GM12878 (cell line): ENCODE data around the gene NDRG4. TPM values are rescaled to one million over a fixed set of nuclear protein-coding genes. Genes with fewer than 3 reads are reported as not detected.

Experiments used
- ATAC-seq: fragments of 200-7000 bp; cut with Tn5 transposase; 3 replicates; pipeline ENCODE4 v1.9.1; 2020; ENCODE audit warnings: mild to moderate bottlenecking, moderate library complexity
- BruUV-seq: library from RNA; stranded (reverse); fragments of 400-500 nt; replicated peaks from 2 replicates; lab custom pipeline; 2021; lab: Mats Ljungman, UMichigan
- CTCF ChIA-PET: fragments of 300-600 bp; sonication (Branson Sonifier 250); formaldehyde crosslinking; extraction: SDS; loops from one replicate; lab custom pipeline; 2021; ENCODE audit warnings: inconsistent platforms; lab: Yijun Ruan, JAX
- POLR2A ChIA-PET: fragments of 350-600 bp; formaldehyde crosslinking; extraction: SDS; loops from one replicate; lab custom pipeline; 2021; ENCODE audit warnings: inconsistent platforms; lab: Charles Lee
- RAD21 ChIA-PET: fragments of 300-600 bp; sonication (Branson Sonifier 250); formaldehyde crosslinking; loops from one replicate; lab custom pipeline; 2023; ENCODE audit warnings: antibody characterized with exemption; ENCODE audit not compliant: unreplicated experiment; lab: Charles Lee
- SMC1A ChIA-PET: fragments of 300-600 bp; sonication (Branson Sonifier 250); formaldehyde crosslinking; loops from one replicate; lab custom pipeline; 2023; ENCODE audit not compliant: unreplicated experiment, uncharacterized antibody; lab: Charles Lee
- DNase-seq: peaks from one replicate; pipeline ENCODE4 v3.0.0-alpha.2; 2011; ENCODE audit warnings: low read depth, low spot score
- FAIRE-seq: peaks from 3 replicates; lab custom pipeline; 2011; peaks lifted over from hg19 to GRCh38; lab: Jason Lieb, UNC
- H2AFZ ChIP-seq: 2 replicates; pipeline ENCODE4 v1.6.0; 2011; ENCODE audit warnings: low read depth, low read length, control low read depth; ENCODE audit not compliant: control insufficient read depth
- H3K27ac ChIP-seq: 2 replicates; pipeline ENCODE4 v1.5.1; 2011; ENCODE audit warnings: control low read depth; ENCODE audit not compliant: control insufficient read depth, insufficient read depth
- H3K27me3 ChIP-seq, 2 experiments: replicated peaks in 1 of 2; 2 replicates each; pipeline versions ENCODE4 v1.6.0 to v1.6.1; 2011; ENCODE audit warnings: low read length in 1 of 2; ENCODE audit not compliant: control insufficient read depth in 2 of 2, insufficient read depth in 2 of 2
- H3K36me3 ChIP-seq, 2 experiments: 2 replicates each; pipeline ENCODE4 v1.5.1; 2011; ENCODE audit warnings: low read length in 1 of 2; ENCODE audit not compliant: control insufficient read depth in 2 of 2, insufficient read depth in 2 of 2
- H3K4me1 ChIP-seq: 2 replicates; pipeline ENCODE4 v1.6.1; 2011; ENCODE audit warnings: mild to moderate bottlenecking, low read length, moderate library complexity, mixed read lengths; ENCODE audit not compliant: control insufficient read depth, insufficient read depth
- H3K4me2 ChIP-seq: 2 replicates; pipeline ENCODE4 v1.6.0; 2011; ENCODE audit warnings: control low read depth; ENCODE audit not compliant: control insufficient read depth, insufficient read depth
- H3K4me3 ChIP-seq: fragments of 200-600 bp; sonication (generic); 2 replicates; pipeline ENCODE4 v1.5.1; 2016
- H3K79me2 ChIP-seq: 2 replicates; pipeline ENCODE4 v1.6.0; 2011; ENCODE audit warnings: low read length; ENCODE audit not compliant: control insufficient read depth, insufficient read depth
- H3K9ac ChIP-seq: 2 replicates; pipeline ENCODE4 v1.8.0; 2011; ENCODE audit warnings: low read length, control low read depth, mixed read lengths; ENCODE audit not compliant: control insufficient read depth, insufficient read depth
- H3K9me3 ChIP-seq: replicated peaks from 3 replicates; pipeline ENCODE4 v1.5.1; 2011; ENCODE audit warnings: mild to moderate bottlenecking, low read length; ENCODE audit not compliant: control insufficient read depth, insufficient read depth
- H4K20me1 ChIP-seq: 2 replicates; pipeline ENCODE4 v1.6.0; 2011; ENCODE audit not compliant: control insufficient read depth, insufficient read depth
- BHLHE40 ChIP-seq, 2 experiments: fragments of 450-650 bp in 1 of 2; IDR thresholded peaks; 2 replicates each; pipeline ENCODE4 v1.6.1; 2011 to 2017; ENCODE audit warnings: low read depth in 2 of 2, borderline replicate concordance in 1 of 2, improper control_type of control experiment in 1 of 2, low read length in 1 of 2, mild to moderate bottlenecking in 1 of 2
- CBX5 ChIP-seq: sonication (generic); IDR thresholded peaks from 2 replicates; pipeline ENCODE4 v1.6.1; 2016; ENCODE audit warnings: low read depth, moderate library complexity, mild to moderate bottlenecking, inconsistent platforms
- CREB1 ChIP-seq: IDR thresholded peaks from 2 replicates; pipeline ENCODE4 v1.6.1; 2012; ENCODE audit warnings: low read depth, mild to moderate bottlenecking, inconsistent platforms
- DPF2 ChIP-seq: fragments of 450-650 bp; IDR thresholded peaks from 2 replicates; pipeline ENCODE4 v1.6.1; 2017; ENCODE audit warnings: mild to moderate bottlenecking
- ESRRA ChIP-seq: IDR thresholded peaks from 2 replicates; pipeline ENCODE4 v1.6.1; 2012; ENCODE audit warnings: mild to moderate bottlenecking, low read length, improper control_type of control experiment
- HDAC6 ChIP-seq: fragments of 200-600 bp; sonication (generic); IDR thresholded peaks from one replicate; pipeline ENCODE4 v1.8.0; 2017; ENCODE audit warnings: antibody characterized with exemption; ENCODE audit not compliant: unreplicated experiment
- NBN ChIP-seq: fragments of 450-650 bp; IDR thresholded peaks from 2 replicates; pipeline ENCODE4 v1.6.1; 2016
- NFXL1 ChIP-seq: fragments of 450-650 bp; IDR thresholded peaks from 2 replicates; pipeline ENCODE4 v1.6.1; 2017; ENCODE audit warnings: antibody characterized with exemption, mild to moderate bottlenecking, borderline replicate concordance
- RAD21 ChIP-seq: IDR thresholded peaks from 2 replicates; pipeline ENCODE4 v1.6.1; 2011; ENCODE audit warnings: mild to moderate bottlenecking, low read depth, low read length, moderate library complexity; ENCODE audit not compliant: insufficient read depth
- RCOR1 ChIP-seq: conservative IDR thresholded peaks from 2 replicates; pipeline ENCODE4 v1.6.1; 2012; ENCODE audit warnings: low read depth, low read length, improper control_type of control experiment
- RELB ChIP-seq: fragments of 450-650 bp; IDR thresholded peaks from 2 replicates; pipeline ENCODE4 v1.6.1; 2017; ENCODE audit warnings: low read depth, mild to moderate bottlenecking, moderate library complexity
- SIN3A ChIP-seq: IDR thresholded peaks from 2 replicates; pipeline ENCODE4 v1.6.1; 2012; ENCODE audit warnings: low read depth, low read length, improper control_type of control experiment
- SP1 ChIP-seq: IDR thresholded peaks from one replicate; pipeline ENCODE4 v1.6.1; 2011; ENCODE audit warnings: low read depth, low read length
- SPI1 ChIP-seq: IDR thresholded peaks from 2 replicates; pipeline ENCODE4 v1.6.1; 2011; ENCODE audit warnings: low read depth, mild to moderate bottlenecking, low read length, moderate library complexity, borderline replicate concordance; ENCODE audit not compliant: insufficient read depth
- TCF3 ChIP-seq: IDR thresholded peaks from 2 replicates; pipeline ENCODE4 v1.6.1; 2012; ENCODE audit warnings: low read depth, mild to moderate bottlenecking, low read length, borderline replicate concordance; ENCODE audit not compliant: insufficient read depth
- ZBED1 ChIP-seq: IDR thresholded peaks from 2 replicates; pipeline ENCODE4 v1.6.1; 2016; ENCODE audit warnings: borderline replicate concordance
- ZNF24 ChIP-seq: fragments of 450-650 bp; IDR thresholded peaks from 2 replicates; pipeline ENCODE4 v1.6.1; 2017; ENCODE audit warnings: antibody characterized with exemption, mild to moderate bottlenecking
- ZNF274 ChIP-seq: IDR thresholded peaks from one replicate; pipeline ENCODE4 v1.8.0; 2011; ENCODE audit not compliant: insufficient read length, insufficient read depth
- WGBS: methylation state at CpG from one replicate; pipeline ENCODE4 v1.1.6; 2016; ENCODE audit warnings: low lambda C conversion rate; ENCODE audit not compliant: insufficient replicate concordance, insufficient coverage; ENCODE audit errors: missing lambda C conversion rate; 5-methylcytosine and 5-hydroxymethylcytosine counted together
- in situ Hi-C: fragments of 300-500 bp; cut with MboI; formaldehyde crosslinking; loops from 9 replicates; pipeline ENCODE4 v1.14.3; 2018; ENCODE audit warnings: mixed read lengths
- intact Hi-C: fragments of 100-400 bp; cut with micrococcal nuclease; formaldehyde crosslinking; loops from one replicate; pipeline ENCODE4 v1.14.2; 2022; ENCODE audit not compliant: unreplicated experiment
- polyA plus RNA-seq, 11 experiments: library from polyadenylated mRNA; depleted of rRNA in 4 of 11; unstranded in 6 of 11; stranded (reverse) in 5 of 11; fragments of >200 nt; fragmentation: Nextera tagmentation in 4 of 11; fragmentation: Illumina TruSeq in 1 of 11; extraction: Ambion mirVana in 4 of 11; extraction: Trizol in 1 of 11; gene quantifications; 1 replicate in 1 of 11; 2 replicates in 10 of 11; pipeline versions ENCODE4 v1.2.1 to v1.2.3, GENCODE V29; 2011 to 2016; ENCODE audit warnings: inconsistent platforms in 2 of 11, missing spikeins in 2 of 11, low read depth in 1 of 11
- total RNA-seq, 4 experiments: library from RNA; depleted of rRNA in 3 of 4; stranded (reverse); fragments of >200 nt in 3 of 4; fragmentation: Illumina TruSeq in 1 of 4; extraction: Trizol in 1 of 4; gene quantifications; 2 replicates each; pipeline versions ENCODE4 v1.2.1 to v1.2.3, GENCODE V29; 2013 to 2021

NDRG4 gene
- total and polyA plus RNA-seq, 10 of the 15 experiments (the other 5 are each of a cell fraction or from before 2014, with no cell fraction given): 0.33 to 3.8 (median 2.5) TPM

GRCh38 chr16:58454178-58454577, 45.8 kb upstream of the NDRG4 start:
- Histone ChIP-seq H3K9me3 (no peaks in the 10 kb centered on the region), H3K9ac (no peak overlapping the region), H3K4me1 (no peaks in the 10 kb centered on the region), H3K4me3 (no peak overlapping the region), H2AFZ (no peak overlapping the region), H3K36me3 (no peaks in the 10 kb centered on the region), H3K4me2 (no peak overlapping the region), H4K20me1 (no peaks in the 10 kb centered on the region), H3K27me3 (no peaks in the 10 kb centered on the region), H3K79me2 (no peaks in the 10 kb centered on the region), H3K27ac (no peak overlapping the region)
- ATAC-seq: no peak
- ChIA-PET SMC1A (no interaction called here), CTCF (interaction anchor here (1.2 to 2.3 kb wide), 2 partner anchors 26 to 118 kb away, joined by 3 to 7 read pairs; no protein-coding TSS in a partner anchor), POLR2A (no interaction called here), RAD21 (no interaction called here)
- DNase-seq: no peak
- TF ChIP-seq ZBED1 (no peak), CBX5 (no peak), SIN3A (no peak), CREB1 (no peak), ESRRA (no peak), SPI1 (no peak), BHLHE40 (IDR thresholded peaks at IDR 0.05; ENCODE audit: borderline replicate concordance in 1 of 2, low read depth in 2 of 2, low read length in 1 of 2) (no peak), RCOR1 (no peak), DPF2 (no peak)
- BruUV-seq: no TSS peak
- 29% methylated on average over 2 of the region's 2 CpGs for WGBS
- intact Hi-C loops: no loop called here
- no peak for FAIRE-seq
- in situ Hi-C loops: no loop called here

DNA sequence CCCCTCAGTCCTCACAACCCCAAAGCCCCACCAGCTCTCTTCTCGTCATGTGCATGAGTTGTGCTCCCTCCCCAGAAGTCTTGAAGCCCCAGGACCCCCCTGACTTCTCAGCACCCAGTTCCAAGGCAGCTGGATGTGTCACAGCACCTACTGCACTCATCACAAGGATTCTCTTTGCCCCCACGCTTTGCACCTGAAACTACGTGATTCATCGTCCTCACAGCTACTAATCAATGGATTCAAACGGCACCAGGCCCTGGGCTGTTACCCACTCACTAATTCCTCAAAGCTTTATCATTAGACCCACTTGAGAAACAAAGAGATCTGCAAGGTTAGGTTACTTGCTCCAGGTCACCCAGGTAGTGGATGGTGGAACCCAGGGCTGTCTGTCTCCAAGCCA, 45.1 kb upstream of the NDRG4 start:
- ATAC-seq: no peak
- FAIRE-seq: no peak
- Histone ChIP-seq H3K27ac (no peak overlapping the region), H3K4me1 (no peaks in the 10 kb centered on the region), H3K36me3 (no peaks in the 10 kb centered on the region), H3K9ac (no peak overlapping the region), H3K9me3 (no peaks in the 10 kb centered on the region), H3K4me2 (no peak overlapping the region), H4K20me1 (no peaks in the 10 kb centered on the region), H3K27me3 (no peaks in the 10 kb centered on the region), H3K4me3 (no peak overlapping the region), H3K79me2 (no peaks in the 10 kb centered on the region), H2AFZ (no peak overlapping the region)
- 18% methylated on average over 5 of the region's 5 CpGs for WGBS
- CTCF ChIA-PET: interaction anchor here (0.6 to 2.3 kb wide), 3 partner anchors 26 to 129 kb away, joined by 3 to 7 read pairs (median 3); no protein-coding TSS in a partner anchor
- no peak for TF ChIP-seq ZNF274
- no peak for TF ChIP-seq TCF3
- TF ChIP-seq NBN: no peak
- no peak for TF ChIP-seq RELB
- TF ChIP-seq SP1: no peak
- TF ChIP-seq ZNF24: no peak
- no peak for TF ChIP-seq NFXL1
- TF ChIP-seq HDAC6: no peak
- no peak for TF ChIP-seq RAD21
- no TSS peak for BruUV-seq
- POLR2A ChIA-PET: interaction anchor here (0.6 kb wide), 1 partner anchor 611 kb away, joined by 8 read pairs; no protein-coding TSS in a partner anchor
- SMC1A ChIA-PET: no interaction called here
- RAD21 ChIA-PET: no interaction called here
- intact Hi-C loops: no loop called here
- DNase-seq: no peak
- in situ Hi-C loops: no loop called here
